Skeletal muscle tissue (tissue), 4 donors: ENCODE data around the gene MYBBP1A. TPM values are rescaled to one million over a fixed set of nuclear protein-coding genes. Genes with fewer than 3 reads are reported as not detected.

Source experiments
- H3K27ac ChIP-seq: one replicate; pipeline ENCODE4 v1.7.0; 2013; ENCODE audit warnings: mild to moderate bottlenecking, low read depth, low read length, inconsistent platforms
- H3K27me3 ChIP-seq, 3 donors: one replicate each; pipeline ENCODE4 v1.7.0; 2013; ENCODE audit warnings: low read length in 3 of 3; ENCODE audit not compliant: control insufficient read depth in 3 of 3, insufficient read depth in 3 of 3
- H3K36me3 ChIP-seq, 3 donors: one replicate each; pipeline ENCODE4 v1.7.0; 2013; ENCODE audit warnings: low read length in 3 of 3; ENCODE audit not compliant: control insufficient read depth in 3 of 3, insufficient read depth in 3 of 3
- H3K4me1 ChIP-seq, 3 donors: one replicate each; pipeline ENCODE4 v1.7.0; 2013; ENCODE audit warnings: low read length in 3 of 3, mild to moderate bottlenecking in 3 of 3; ENCODE audit not compliant: control insufficient read depth in 3 of 3, insufficient read depth in 3 of 3
- H3K4me3 ChIP-seq, 3 donors: one replicate each; pipeline ENCODE4 v1.7.0; 2013; ENCODE audit warnings: low read length in 3 of 3
- H3K9ac ChIP-seq, 3 donors: one replicate each; pipeline ENCODE4 v1.7.0; 2013; ENCODE audit warnings: low read length in 3 of 3, mild to moderate bottlenecking in 3 of 3, moderate library complexity in 2 of 3, low read depth in 1 of 3
- H3K9me3 ChIP-seq, 3 donors: one replicate each; pipeline ENCODE4 v1.7.0; 2013; ENCODE audit warnings: low read length in 3 of 3; ENCODE audit not compliant: control insufficient read depth in 3 of 3
- total RNA-seq: library from RNA; depleted of rRNA; stranded (reverse); fragments of >200 nt; gene quantifications from one replicate; pipeline ENCODE4 v1.2.3, GENCODE V29; 2014
- donor health status: Osteomylitis.

Gene MYBBP1A
- total RNA-seq, 1 donor from 2014 or later = 30.3 TPM

- Histone ChIP-seq H3K9ac (no peak overlapping the region), H3K27me3 (no peaks in the 10 kb centered on the region), H3K4me1 (peaks cover 8 to 12% (median 9%) of the 10 kb centered on the region in 3 donors), H3K36me3 (no peaks in the 10 kb centered on the region), H3K4me3 (no peak overlapping the region), H3K9me3 (no peaks in the 10 kb centered on the region), H3K27ac (no peak overlapping the region)
These were observed 4.8 kb upstream of the MYBBP1A start for GRCh38 chr17:4559966-4560365.

DNA sequence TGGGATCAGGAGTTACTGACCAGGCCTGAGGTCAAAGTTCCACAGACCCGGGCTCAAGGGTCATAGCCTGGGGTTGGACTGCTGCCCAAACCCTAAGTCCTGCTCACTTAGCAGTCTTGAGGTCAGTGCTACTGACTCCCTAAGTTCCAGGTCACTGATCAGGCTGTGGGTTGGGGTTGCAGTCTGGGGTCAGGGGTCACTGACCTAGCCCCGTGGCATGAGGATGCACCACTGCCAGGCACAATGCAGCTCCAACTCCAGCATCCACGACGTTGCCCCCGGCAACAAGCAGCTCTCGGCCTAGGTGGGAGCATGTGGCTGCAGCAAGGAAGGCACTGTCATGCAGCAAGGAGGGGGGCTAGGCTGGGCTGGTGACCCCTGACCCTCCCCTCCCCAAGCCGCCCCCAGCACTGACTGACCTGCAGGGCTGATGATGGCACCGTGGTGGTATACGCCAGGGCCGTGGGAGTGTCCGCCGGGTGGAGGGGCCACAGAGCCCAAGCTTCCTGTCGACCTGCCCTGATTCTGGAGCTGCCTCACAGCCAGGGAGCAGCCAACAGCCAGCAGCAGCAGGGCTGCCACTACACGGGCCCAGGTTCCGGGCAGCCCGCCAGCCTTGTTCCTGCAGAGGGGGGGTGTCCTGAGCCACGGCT is 4.1 kb upstream of the MYBBP1A start:
- no peaks in the 10 kb centered on the region for H3K36me3 ChIP-seq
- no peak overlapping the region for H3K4me3 ChIP-seq
- H3K9me3 ChIP-seq = no peaks in the 10 kb centered on the region
- no peaks in the 10 kb centered on the region for H3K27me3 ChIP-seq
- no peak overlapping the region for H3K27ac ChIP-seq
- no peak overlapping the region for H3K9ac ChIP-seq
- H3K4me1 ChIP-seq = peaks cover 15 to 19% (median 16%) of the 10 kb centered on the region in 3 donors

- peaks cover 2 to 3% (median 3%) of the 10 kb centered on the region in 3 donors for H3K36me3 ChIP-seq
- no peak overlapping the region for H3K27ac ChIP-seq
- H3K9ac ChIP-seq = no peak overlapping the region
- H3K4me3 ChIP-seq = no peak overlapping the region
- H3K27me3 ChIP-seq = no peaks in the 10 kb centered on the region
- peaks cover 21 to 26% (median 21%) of the 10 kb centered on the region in 3 donors for H3K4me1 ChIP-seq
- no peaks in the 10 kb centered on the region for H3K9me3 ChIP-seq
These were observed 3.3 kb upstream of the MYBBP1A start for GRCh38 chr17:4558347-4558971.

- H3K4me3 ChIP-seq = no peak overlapping the region
- peaks cover 21 to 26% (median 21%) of the 10 kb centered on the region in 3 donors for H3K4me1 ChIP-seq
- peaks cover 3 to 9% (median 5%) of the 10 kb centered on the region in 3 donors for H3K36me3 ChIP-seq
- H3K9me3 ChIP-seq = no peaks in the 10 kb centered on the region
- no peak overlapping the region for H3K9ac ChIP-seq
- H3K27ac ChIP-seq = no peak overlapping the region
- no peaks in the 10 kb centered on the region for H3K27me3 ChIP-seq
These were observed 2.6 kb upstream of the MYBBP1A start for GRCh38 chr17:4557626-4558346.

- no peak overlapping the region for H3K27ac ChIP-seq
- H3K27me3 ChIP-seq = no peaks in the 10 kb centered on the region
- no peaks in the 10 kb centered on the region for H3K9me3 ChIP-seq
- H3K4me1 ChIP-seq = peaks cover 21 to 23% (median 21%) of the 10 kb centered on the region in 3 donors
- peaks cover 9 to 16% (median 11%) of the 10 kb centered on the region in 3 donors for H3K36me3 ChIP-seq
- H3K9ac ChIP-seq = no peak overlapping the region
- no peak overlapping the region for H3K4me3 ChIP-seq
These were observed 1.8 kb upstream of the MYBBP1A start for GRCh38 chr17:4556996-4557395.

- H3K9me3 ChIP-seq = no peaks in the 10 kb centered on the region
- peak overlapping the region; percentile 53 for H3K27ac ChIP-seq
- no peaks in the 10 kb centered on the region for H3K27me3 ChIP-seq
- peaks cover 15 to 22% (median 17%) of the 10 kb centered on the region in 3 donors for H3K36me3 ChIP-seq
- H3K4me3 ChIP-seq = peak overlapping the region; percentile 89 to 98 (median 98)
- peak overlapping the region; percentile 81 to 88 (median 85) for H3K9ac ChIP-seq
- peaks cover 21 to 23% (median 21%) of the 10 kb centered on the region in 3 donors for H3K4me1 ChIP-seq
These were observed 932 bp upstream of the MYBBP1A start for GRCh38 chr17:4555873-4556759.

GRCh38 chr17:4554441-4554996 is 665 bp downstream of the MYBBP1A start:
- no peaks in the 10 kb centered on the region for H3K9me3 ChIP-seq
- H3K4me3 ChIP-seq = peak overlapping the region; percentile 89 to 98 (median 98)
- H3K27me3 ChIP-seq = no peaks in the 10 kb centered on the region
- H3K4me1 ChIP-seq = peaks cover 21 to 23% (median 21%) of the 10 kb centered on the region in 3 donors
- H3K27ac ChIP-seq = peak overlapping the region; percentile 53
- peak overlapping the region; percentile 81 to 89 (median 85) for H3K9ac ChIP-seq
- H3K36me3 ChIP-seq = peaks cover 28 to 37% (median 32%) of the 10 kb centered on the region in 3 donors

DNA sequence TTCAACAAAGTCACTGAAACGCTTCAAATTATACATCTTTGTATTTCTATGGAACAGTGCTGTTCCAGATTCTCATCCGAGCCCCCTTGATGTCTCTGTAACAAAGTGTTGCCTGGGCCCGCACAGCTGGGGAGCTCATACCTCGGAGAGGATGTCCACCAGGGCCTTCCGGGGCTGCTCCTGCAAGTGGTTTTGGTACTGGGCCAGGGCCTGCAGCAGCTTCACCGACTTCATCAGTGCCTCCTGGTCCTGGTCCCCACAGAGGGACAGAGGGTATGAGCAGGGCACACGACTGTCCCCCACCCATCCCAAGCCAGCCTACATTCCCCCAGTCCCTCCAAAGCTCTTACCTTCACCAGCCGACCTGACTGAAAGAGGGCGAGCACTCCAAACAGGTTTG is 1.5 kb downstream of the MYBBP1A start:
- H3K9me3 ChIP-seq = no peaks in the 10 kb centered on the region
- no peak overlapping the region for H3K9ac ChIP-seq
- H3K36me3 ChIP-seq = peaks cover 36 to 43% (median 40%) of the 10 kb centered on the region in 3 donors
- peaks cover 21 to 23% (median 21%) of the 10 kb centered on the region in 3 donors for H3K4me1 ChIP-seq
- H3K27me3 ChIP-seq = no peaks in the 10 kb centered on the region
- peak overlapping the region in 1 of 3 donors; percentile 98 for H3K4me3 ChIP-seq
- H3K27ac ChIP-seq = no peak overlapping the region
